Measurements from ENCODE around the gene SELL.
"Not testable (repeated sequence)": the region's sequence is repeated elsewhere in the genome, so short reads cannot be mapped to it uniquely, and the experiment has no call there.

Gene SELL

DNA sequence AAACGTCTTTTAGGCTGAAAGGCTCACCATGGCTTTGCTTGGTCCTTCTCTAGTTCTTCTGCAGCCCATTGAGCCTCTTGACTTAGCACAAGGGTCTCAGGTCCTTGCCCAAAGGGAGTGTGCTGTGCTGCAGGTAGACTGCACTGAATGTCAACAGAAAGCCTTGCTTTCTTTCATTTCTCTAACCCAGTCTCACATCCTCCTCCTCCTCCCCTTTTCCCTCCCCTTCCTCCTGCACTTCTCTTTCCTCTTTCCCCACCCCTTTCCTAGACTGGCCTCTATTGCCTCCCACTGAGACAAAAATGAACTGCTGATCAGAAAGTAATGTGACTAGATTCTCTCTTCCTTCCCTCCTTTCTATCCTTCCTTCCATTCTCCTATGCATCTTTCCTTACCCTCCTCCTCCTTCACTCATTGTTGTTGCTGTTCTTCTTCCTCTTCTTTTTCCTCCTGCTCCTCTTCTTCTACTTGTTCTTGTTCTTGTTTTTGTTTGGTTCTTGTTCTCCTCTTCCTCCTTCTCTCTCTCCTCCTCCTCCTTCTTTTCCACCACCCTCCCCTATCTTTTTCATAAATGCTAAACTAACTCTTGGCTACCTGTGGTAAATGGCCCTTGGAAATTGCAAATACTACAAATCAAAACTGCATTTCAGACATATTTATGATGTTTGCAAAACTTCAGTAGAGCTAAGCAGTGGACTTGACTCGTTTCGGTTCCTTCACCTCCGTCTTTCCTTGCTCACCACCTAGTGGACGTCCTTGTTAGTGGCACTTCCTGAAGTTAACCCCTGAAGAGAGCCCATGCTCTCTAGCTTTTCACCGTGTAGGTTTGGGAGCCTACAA lies at the start of gene SELL:
TSS of gene SELL (minus strand) at position 152 of the 840 bp plus-strand sequence. CDS start at position 30, 122 bp downstream.
- peak; percentile 79 for DNase-seq

GRCh38 chr1:169759038-169759437 lies 47.6 kb upstream of the SELL start:
- DNase-seq: no peak

GRCh38 chr1:169753549-169753948 lies 42.1 kb upstream of the SELL start:
- DNase-seq: no peak

GRCh38 chr1:169750041-169750440 lies 38.6 kb upstream of the SELL start:
- DNase-seq: no peak

DNA sequence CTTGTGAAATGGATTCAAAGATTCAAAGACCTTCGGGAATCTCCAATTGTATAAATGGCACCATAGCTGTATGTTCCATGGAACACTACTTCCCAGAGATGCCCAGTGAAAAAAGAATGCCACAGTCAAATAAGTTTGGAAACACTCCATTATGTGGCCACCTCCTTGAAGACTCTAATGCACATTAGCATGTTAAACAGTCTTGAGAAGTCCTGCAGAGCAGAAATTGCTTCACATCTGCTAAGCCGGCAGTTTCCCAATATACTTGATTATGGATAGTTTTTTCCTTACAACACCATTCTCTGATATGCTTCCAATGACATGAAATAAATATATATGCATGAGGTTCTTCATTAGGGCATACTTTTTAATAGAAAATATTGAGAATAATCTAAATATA lies 35.1 kb upstream of the SELL start:
- no peak for DNase-seq

GRCh38 chr1:169745015-169745861 lies 33.8 kb upstream of the SELL start:
- DNase-seq: no peak

- DNase-seq: no peak
Observed at GRCh38 chr1:169741666-169742394, 30.4 kb upstream of the SELL start.

- DNase-seq: no peak
Observed at GRCh38 chr1:169739980-169740379, 28.6 kb upstream of the SELL start.

DNA sequence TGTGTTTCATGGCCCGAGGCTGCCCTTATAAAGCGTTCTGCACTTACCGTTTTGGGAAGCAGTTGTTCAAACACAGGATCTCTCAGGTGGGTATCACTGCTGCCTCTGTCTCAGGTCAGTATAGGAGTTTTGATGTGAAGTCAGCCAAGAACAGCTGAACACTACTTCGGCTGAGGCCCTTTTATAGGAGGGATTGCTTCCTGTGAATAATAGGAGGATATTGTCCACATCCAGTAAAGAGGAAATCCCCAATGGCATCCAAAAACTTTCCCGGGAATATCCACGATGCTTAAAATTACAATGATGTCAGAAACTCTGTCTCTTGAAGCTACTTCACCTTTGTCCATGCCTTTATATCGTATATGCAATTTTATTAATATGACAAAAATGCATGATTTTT lies 22.5 kb upstream of the SELL start, which contains the start of gene SELE:
TSS of gene SELE (minus strand) at position 156 of the 400 bp plus-strand sequence. CDS start 467 bp downstream, outside the sequence.
- DNase-seq: no peak

- no peak for DNase-seq
Observed at GRCh38 chr1:169731446-169731845, 20.0 kb upstream of the SELL start.

DNA sequence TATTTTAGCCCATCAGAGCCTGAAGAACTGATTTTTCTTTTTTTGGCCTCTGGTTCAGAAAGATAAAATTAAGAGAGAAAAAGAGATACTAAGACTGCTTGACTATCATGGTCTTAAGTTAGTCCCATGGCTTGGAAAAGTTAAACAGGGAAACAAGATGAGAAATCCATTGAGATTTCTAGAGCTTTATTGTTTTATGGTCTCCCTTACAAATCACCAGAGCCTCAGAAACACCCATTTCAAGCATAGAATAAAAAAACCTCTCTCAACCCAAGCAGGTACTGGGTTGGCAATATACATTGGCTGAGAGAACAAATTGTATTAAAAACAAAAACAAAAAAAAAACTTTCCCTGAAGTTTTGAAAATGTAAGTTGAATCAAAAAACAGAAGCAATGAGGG lies 18.6 kb upstream of the SELL start:
- no peak for DNase-seq

GRCh38 chr1:169727307-169727706 lies 15.9 kb upstream of the SELL start:
- DNase-seq: no peak

DNA sequence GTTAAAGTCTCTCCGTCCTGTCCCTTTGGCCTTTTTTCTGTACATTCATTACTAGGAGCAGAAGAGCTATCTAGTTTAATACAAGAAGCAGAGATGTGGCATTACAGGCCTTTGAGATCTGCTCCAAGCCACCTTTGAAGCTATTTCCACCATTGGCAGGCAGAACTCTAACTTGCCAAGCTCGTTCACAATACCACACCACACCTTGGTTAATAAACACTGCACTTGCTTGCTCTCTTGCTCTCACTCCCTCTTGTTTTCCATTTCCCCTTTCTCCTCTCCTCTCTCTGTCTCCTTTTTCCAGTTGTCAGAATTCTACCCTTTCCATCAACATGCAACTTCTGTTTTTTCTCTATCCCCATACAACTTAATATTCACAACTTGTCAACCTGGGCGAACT lies 15.4 kb upstream of the SELL start:
- no peak for DNase-seq

GRCh38 chr1:169725930-169726329 lies 14.5 kb upstream of the SELL start:
- DNase-seq: no peak

DNA sequence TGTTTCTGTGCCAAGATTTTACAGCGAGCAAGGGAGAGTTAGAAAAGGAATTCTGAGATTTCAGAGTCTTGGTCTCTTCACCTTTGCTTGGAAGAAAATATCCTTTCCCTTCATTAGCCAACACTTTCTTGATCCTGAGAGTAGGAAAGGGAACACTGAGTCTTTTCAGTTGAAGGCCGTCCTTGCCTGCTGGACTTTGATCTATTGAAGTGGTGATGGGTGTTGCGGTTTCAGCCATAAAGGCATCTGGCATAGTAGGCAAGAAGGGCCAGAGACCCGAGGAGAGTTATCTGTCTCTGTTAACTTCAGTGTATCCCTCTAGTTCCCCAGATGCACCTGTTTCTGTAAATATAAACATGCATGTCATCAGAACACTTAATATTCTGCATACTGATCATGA lies 12.7 kb upstream of the SELL start:
- no peak for DNase-seq

DNA sequence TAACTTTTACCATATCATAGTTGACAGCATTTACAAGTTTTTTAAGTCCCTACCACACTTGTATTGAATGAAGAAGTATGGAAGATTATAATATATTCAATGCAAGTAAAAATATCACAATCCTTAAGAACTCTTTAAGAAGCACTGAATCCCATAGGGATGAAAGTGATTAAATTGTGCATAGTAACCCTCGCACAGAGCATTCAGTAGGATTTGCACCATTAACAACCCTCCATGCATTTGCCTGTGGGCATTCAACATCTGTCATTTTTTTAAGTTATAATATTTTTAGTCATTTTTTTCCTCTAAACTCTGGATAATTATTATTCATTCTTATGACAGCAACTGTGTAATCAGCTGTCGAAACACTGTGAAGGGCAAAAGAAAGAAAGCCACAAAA lies 12.3 kb upstream of the SELL start:
- DNase-seq: no peak

DNA sequence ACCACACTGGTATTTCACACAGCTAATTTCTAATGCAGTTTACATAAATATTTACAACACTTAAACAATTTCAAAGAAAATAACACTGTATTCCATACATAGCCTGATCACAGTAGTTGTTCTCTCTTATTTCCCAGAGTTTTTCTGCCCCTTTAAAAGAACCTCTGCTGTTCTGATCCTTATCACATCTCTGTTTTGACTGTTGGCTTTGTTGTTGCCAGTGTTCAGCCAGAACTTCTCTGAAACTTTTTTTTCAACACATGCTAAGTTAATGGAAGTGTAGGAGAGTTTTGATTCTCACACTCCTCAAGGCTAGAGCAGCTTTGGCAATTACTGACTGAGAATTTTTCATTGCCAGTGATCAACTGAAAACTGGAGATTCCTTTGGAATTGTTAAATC lies 11.4 kb upstream of the SELL start:
- DNase-seq: no peak

DNA sequence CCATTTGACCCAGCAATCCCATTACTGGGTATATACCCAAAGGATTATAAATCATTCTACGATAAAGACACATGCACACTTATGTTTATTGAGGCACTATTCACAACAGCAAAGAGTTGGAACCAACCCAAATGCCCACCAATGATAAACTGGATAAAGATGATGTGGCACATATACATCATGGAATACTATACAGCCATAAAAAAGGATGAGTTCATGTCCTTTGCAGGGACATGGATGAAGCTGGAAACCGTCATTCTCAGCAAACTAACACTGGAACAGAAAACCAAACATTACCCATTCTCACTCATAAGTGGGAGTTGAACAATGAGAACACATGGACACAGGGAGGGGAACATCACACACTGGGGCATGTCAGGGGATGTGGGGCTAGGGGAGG lies 3.7 kb upstream of the SELL start:
- DNase-seq: not testable (repeated sequence)

- not testable (repeated sequence) for DNase-seq
Observed at GRCh38 chr1:169713090-169713489, 1.7 kb upstream of the SELL start.

DNA sequence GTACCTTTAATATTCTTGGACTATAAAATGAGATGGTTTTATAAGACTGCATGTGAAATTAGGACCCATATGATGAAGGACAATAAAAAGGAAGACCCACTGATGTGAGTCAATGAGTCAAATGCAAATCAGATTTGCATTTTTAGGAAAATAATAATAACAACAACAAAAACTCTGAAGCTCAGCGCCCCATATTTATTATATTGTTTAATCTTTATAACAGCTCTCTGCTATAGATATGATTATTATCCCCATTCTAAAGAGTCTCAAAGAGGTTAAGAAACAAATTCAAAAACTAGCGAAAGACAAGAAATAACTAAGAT lies 850 bp upstream of the SELL start:
- no peak for DNase-seq

DNA sequence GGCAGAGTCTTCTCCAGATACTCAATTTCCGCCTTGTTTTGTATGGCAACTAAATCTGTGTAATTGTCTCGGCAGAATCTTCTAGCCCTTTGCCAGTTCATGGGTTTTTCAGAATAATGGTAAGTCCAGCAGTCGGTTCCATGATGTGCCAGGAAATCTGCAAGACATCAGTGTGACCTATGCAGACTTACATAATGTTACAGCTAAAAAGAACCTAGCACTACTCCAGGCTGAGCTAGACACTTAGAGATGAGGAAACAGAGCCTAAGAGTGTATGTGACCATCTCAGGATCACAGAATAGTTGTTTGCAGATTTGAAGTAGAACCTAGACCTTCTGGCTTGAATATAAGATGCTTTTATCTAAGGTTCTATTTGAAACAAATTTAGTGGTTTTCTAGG lies 2.8 kb downstream of the SELL start:
- DNase-seq: no peak

DNA sequence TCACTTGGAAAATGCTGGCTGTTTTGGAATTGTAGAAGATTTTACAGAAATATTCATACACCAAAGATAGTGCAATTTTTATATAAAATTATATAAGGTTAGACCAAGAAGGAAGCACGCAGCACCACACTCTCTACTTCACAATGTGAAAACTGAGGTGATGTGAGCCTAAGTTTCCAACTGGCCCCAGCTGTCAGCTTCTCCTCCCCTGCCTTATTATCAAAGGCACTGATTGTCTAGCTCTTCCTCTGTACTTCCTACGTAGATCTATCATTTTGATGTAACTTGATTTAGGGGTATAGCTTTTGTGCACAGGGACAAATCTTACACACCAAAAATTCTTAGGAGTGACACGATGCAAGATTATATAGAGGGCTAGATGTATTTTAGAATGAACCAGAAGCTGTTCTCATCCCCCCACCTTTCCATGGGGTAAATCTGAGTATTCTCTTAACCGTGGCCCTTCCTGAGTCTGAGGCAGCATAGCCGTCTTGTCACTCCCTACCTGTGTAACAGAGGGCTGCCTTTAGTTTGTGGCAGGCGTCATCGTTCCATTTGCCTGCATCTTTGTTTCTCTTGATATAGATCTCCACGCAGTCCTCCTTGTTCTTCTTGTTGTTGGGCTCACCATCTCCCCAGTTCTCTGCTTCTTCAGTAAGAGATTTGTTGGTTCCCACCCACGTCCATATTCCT lies 3.4 kb downstream of the SELL start:
- DNase-seq: peak; percentile 49

- DNase-seq: no peak
Observed at GRCh38 chr1:169704797-169705196, 6.6 kb downstream of the SELL start.
